ENCODE results near the gene OSGIN1.

DNA sequence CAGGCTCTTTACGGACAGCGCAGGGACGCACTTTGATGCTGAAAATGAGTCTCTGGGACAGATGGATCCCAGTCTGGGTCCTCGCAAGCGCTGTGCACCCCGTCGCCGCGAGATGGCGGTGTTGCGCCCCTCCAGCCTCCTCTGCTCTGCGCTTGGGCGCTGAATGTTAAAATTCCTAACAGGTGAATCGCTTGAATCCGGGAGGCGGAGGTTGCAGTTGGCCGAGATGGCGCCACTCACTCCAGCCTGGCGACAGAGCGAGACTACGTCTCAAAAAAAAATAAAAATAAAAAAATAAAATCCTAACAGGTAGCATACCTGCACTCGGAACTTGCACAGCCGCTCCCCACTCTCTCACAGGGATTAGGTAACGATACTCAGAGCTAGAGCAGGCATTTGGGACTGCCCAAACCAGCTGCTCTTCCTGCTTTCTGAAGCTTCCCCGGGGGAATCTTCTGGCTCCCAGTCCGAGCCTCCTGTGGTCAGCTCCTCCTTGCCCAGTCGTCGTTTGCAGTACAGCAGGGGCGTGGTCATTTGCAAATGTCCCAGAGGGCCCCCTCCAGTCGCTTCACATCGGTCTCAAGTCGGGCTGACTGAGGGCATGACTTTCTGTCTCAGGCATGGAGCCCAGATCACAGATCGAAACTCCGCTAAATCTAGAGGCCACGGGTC is 26.2 kb upstream of the OSGIN1 start:
- no peak for TF ChIP-seq HDGF (IDR thresholded peaks at IDR 0.05; ENCODE audit: borderline replicate concordance)
- no peak for TF ChIP-seq NFRKB (IDR thresholded peaks at IDR 0.05)
- no peak for TF ChIP-seq ELF4 (IDR thresholded peaks at IDR 0.05)
- TF ChIP-seq SP1 (IDR thresholded peaks at IDR 0.05): no peak
- TF ChIP-seq, protein P1, sequence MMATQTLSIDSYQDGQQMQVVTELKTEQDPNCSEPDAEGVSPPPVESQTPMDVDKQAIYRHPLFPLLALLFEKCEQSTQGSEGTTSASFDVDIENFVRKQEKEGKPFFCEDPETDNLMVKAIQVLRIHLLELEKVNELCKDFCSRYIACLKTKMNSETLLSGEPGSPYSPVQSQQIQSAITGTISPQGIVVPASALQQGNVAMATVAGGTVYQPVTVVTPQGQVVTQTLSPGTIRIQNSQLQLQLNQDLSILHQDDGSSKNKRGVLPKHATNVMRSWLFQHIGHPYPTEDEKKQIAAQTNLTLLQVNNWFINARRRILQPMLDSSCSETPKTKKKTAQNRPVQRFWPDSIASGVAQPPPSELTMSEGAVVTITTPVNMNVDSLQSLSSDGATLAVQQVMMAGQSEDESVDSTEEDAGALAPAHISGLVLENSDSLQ (IDR thresholded peaks at IDR 0.05): no peak
- TF ChIP-seq FOXM1 (IDR thresholded peaks at IDR 0.05; ENCODE audit: borderline replicate concordance): no peak
- no peak for TF ChIP-seq BHLHE40 (IDR thresholded peaks at IDR 0.05; ENCODE audit: borderline replicate concordance)
- TF ChIP-seq LEF1 (IDR thresholded peaks at IDR 0.05; ENCODE audit: borderline replicate concordance): no peak
- no peak for TF ChIP-seq TARDBP (IDR thresholded peaks at IDR 0.05)
- TF ChIP-seq SUZ12 (IDR thresholded peaks at IDR 0.05): no peak
- peak; percentile 38; the same call in 1 of the 2 replicates for TF ChIP-seq CTBP1 (IDR thresholded peaks at IDR 0.05; ENCODE audit: borderline replicate concordance)
